T-helper 2 cell (primary cell): ENCODE results near the gene PRPS1.
"Not testable (repeated sequence)": the region's sequence is repeated elsewhere in the genome, so short reads cannot be mapped to it uniquely, and the experiment has no call there.

ENCODE experiments used
- DNase-seq, 5 experiments: peaks; one replicate each; pipeline versions ENCODE4 v3.0.0 to v3.0.0-alpha.2; 2012 to 2022

Gene PRPS1

GRCh38 chrX:107675365-107675654 lies 47.0 kb downstream of the PRPS1 start:
- no peak for DNase-seq

- peak in 1 of 5 experiments; percentile 38 for DNase-seq
Observed at GRCh38 chrX:107675823-107676555, 47.7 kb downstream of the PRPS1 start.

GRCh38 chrX:107676559-107677378 lies 48.5 kb downstream of the PRPS1 start:
- peak in 4 of 5 experiments; percentile 18 to 86 (median 28) for DNase-seq

- DNase-seq = no peak
Observed at GRCh38 chrX:107677501-107677901, 49.2 kb downstream of the PRPS1 start.

GRCh38 chrX:107677909-107678308 lies 49.6 kb downstream of the PRPS1 start:
- DNase-seq = no peak

GRCh38 chrX:107678957-107679740 lies 50.8 kb downstream of the PRPS1 start:
- peak in 3 of 5 experiments; percentile 61 to 90 (median 69) for DNase-seq

- DNase-seq = no peak
Observed at GRCh38 chrX:107682256-107682655, 53.9 kb downstream of the PRPS1 start.

GRCh38 chrX:107683124-107683895 lies 55.0 kb downstream of the PRPS1 start:
- DNase-seq = no peak

GRCh38 chrX:107683931-107684330 lies 55.6 kb downstream of the PRPS1 start:
- DNase-seq = no peak

GRCh38 chrX:107684956-107685385 lies 56.7 kb downstream of the PRPS1 start:
- DNase-seq = peak in 1 of 5 experiments; percentile 51

GRCh38 chrX:107685586-107685985 lies 57.3 kb downstream of the PRPS1 start:
- DNase-seq = not testable (repeated sequence)

GRCh38 chrX:107686026-107686425 lies 57.7 kb downstream of the PRPS1 start:
- DNase-seq = no peak

GRCh38 chrX:107686792-107687191 lies 58.5 kb downstream of the PRPS1 start:
- DNase-seq = no peak

GRCh38 chrX:107687445-107687844 lies 59.1 kb downstream of the PRPS1 start:
- DNase-seq = no peak

GRCh38 chrX:107691024-107691448 lies 62.7 kb downstream of the PRPS1 start:
- no peak for DNase-seq

GRCh38 chrX:107699616-107700015 lies 71.3 kb downstream of the PRPS1 start:
- no peak for DNase-seq

- DNase-seq = no peak
Observed at GRCh38 chrX:107700317-107700774, 72.0 kb downstream of the PRPS1 start.
